ENCODE results near the gene CFAP61.

CFAP61 gene

DNA sequence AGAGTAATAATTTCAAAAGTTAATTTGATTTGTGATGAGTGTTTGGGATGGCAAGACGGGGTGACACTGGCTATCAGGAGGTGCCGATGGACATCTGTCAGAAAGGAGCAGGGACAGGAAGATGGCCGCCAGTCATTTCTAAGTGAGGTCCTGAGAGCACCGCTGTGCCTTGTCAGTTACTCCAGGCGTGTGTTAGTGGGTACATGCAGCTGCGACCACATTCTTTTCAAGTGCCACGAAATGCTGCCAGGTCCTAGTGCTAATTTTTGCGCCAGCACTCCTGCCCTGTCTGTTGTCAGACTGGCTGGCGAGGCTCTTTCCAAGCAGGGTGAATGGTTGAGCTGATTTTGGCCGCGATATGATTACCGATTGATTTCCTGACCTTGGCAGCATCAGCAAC is 251.0 kb downstream of the CFAP61 start:
- in situ Hi-C loops (cut with MboI; ENCODE audit: low sequenced_read_pairs) = no loop called here

DNA sequence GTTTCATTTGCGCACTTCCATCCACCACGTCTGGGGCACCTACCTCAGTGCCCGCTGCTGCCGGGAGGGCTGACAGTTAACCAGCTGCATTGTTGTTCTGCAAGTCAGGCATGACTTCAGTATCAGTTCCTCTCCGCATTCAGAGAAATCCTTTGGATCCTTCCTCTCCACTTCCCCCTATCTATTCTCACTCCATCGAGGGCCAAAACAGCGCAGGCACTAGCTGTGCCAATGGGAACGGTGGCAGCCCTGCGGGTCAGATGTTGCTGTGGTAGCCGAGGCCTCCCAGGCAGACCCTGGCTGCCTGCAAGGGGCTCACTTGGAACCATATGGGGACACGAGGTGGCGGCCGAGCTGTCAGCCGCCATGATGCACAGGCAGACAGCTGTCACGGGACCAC is 251.4 kb downstream of the CFAP61 start:
- in situ Hi-C loops (cut with MboI; ENCODE audit: low sequenced_read_pairs) = no loop called here

DNA sequence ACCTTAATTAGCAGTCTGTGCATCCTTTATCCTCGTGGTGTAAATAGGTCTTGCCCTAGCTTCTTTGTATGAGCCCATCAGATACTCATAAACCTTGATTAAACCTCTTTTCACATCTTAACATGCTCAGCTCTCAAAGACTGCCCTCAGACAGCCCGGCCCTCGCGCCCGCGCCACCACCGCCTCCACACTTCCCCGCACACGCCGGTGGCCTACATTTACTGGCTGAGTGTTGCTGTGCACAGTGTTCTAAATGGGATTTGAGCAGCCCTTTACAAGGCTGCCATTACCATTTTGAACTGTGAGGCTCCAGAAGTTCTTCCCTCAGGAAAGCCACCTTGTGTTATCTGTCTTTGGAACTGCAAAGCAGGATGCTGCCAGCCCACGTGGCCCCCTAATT is 252.6 kb downstream of the CFAP61 start:
- in situ Hi-C loops (cut with MboI; ENCODE audit: low sequenced_read_pairs) = no loop called here

DNA sequence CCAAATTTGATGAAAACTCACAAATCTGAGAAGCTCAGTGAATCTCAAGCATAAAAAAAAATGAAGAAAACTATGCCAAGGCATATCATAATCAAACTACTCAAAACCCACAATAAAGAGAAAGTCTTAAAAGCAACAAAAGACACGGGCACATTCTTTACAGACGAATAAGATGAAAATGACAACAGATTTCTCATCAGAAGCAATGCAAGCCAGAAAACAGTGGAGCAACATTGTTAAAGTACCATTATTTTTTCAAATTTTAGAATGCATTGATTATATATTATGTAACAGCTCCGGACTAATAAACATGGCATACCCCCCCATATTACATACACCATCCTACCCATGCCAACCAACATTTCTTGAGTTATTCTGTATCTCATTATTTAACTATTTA is 260.2 kb downstream of the CFAP61 start:
- in situ Hi-C loops (cut with MboI; ENCODE audit: low sequenced_read_pairs) = no loop called here

DNA sequence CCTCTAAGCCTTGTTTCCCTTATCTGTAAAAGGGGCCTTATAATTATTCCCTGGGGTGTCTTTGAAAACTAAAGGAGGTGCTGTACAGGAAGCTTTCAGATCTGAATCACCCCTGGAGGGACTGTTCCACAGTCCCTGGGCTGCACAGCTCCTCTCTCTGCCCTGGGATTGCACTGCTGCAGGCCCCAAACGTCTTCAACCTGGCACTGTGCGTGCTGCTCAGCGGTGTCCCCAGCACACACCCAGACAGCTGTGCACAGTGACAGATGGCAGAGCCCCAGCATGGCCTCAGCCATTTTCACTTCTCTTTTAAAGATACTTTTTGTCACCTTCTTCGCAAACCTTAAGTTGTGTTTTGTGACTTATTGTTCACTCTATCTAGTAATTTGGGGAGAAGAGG is 264.9 kb downstream of the CFAP61 start:
- in situ Hi-C loops (cut with MboI; ENCODE audit: low sequenced_read_pairs) = no loop called here

DNA sequence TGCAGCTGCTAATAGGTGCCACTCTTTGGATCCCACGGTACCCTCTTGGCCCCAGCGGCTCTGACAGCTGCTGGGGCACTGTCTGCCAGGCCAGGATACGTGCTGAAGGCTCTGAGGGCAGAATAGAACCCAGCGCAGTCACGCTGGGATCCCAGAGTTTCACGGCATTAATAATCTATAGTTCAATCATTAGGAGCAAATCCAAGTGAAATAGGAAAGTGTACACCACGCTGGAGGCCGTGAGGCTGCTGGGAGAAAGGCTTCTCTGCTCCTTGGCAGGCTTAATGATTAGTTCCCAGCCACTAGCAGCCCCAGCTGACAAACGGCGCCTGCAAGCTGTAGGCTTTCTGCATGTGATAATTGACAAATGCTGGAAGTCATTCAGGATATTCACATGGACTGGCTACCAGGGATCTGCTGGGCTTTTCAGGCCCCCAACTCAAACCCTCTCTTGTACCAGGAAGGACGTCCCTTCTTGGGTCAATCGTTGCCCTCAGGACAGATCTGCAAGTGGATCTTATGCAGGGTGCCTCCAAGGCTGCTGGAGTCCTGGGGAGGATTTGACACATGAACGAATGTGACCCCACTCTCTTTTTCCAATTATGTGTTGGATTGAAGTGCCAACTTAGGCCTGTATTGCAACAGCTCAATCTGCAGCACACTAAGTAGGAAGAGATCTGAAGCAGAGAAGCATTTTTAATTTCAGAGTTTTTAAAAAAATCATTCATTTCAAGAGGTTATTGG is 265.5 kb downstream of the CFAP61 start:
- in situ Hi-C loops (cut with MboI; ENCODE audit: low sequenced_read_pairs) = no loop called here

DNA sequence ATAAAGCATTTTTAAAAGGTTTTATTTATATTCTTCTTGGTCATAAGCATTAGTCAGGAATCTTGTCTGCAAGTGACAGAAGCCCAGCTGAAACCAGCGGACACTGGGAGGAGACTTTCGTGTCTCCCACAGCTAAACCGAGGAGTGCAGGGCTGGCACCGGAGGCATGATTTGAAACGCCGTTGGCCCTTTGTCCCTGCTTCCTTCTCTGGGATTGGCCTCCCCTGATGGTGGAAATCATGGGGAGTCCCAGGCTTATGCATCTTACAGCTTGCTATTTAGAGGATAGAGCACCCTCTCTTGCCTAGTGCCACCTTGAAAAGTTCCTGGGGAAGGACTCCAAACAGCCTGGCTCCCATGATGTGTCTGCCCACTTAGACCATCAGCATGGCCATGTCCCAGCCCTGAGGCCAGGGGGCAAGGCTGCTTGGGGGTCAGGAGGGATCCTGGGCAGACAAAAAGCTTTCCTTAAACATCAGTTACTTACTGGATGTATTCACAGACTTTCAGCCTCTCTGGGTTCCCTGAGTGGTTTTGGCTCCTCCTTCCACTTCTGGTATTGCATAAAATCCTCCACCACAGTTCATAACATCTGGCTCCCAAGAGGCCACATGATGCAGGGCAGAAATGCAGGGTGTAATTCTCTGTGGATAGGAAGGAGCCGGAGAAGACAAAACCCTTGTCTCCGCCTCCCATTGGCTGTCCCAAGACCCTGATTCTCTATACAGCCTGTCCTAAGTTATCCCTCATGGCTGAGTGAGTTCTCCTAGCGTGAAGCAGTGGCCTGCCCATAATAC is 266.2 kb downstream of the CFAP61 start:
- in situ Hi-C loops (cut with MboI; ENCODE audit: low sequenced_read_pairs) = no loop called here

DNA sequence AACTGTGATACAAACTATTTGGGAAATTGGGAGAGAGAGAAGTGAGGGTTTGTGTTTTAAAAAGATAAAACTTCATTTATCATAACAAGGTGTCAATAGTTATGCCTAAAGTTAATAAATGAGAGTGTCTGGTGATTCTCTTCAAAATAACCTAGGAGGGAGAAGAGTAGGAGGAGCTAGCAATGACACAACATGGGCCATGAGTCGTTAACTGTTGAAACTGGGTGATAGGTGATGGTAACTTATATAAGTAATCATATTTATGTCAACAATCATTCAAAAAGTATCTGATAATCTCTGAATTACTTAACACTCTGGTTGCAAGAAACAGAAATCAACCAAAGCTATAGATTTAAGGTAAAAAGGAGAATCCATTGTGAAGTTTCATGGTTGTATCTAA is 268.8 kb downstream of the CFAP61 start:
- in situ Hi-C loops (cut with MboI; ENCODE audit: low sequenced_read_pairs) = no loop called here

DNA sequence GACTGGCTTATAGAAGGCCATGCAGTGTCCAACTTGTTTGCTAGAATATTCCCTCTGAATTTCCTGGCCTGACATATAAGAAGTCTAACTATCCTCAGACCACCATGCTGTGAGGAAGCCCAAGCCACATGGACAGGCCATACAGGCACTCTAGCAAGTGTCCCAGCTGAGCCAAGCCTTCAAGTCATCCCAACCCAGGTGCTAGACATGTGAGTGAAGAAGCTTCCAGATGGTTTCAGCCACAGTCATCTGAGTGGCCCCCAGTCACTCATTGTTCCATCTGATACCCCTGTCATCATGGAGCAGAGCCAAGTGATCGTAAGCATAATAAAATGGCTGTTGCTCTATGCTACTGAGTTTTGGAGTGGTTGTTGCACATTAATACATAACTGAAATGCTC is 269.6 kb downstream of the CFAP61 start:
- in situ Hi-C loops (cut with MboI; ENCODE audit: low sequenced_read_pairs) = no loop called here

DNA sequence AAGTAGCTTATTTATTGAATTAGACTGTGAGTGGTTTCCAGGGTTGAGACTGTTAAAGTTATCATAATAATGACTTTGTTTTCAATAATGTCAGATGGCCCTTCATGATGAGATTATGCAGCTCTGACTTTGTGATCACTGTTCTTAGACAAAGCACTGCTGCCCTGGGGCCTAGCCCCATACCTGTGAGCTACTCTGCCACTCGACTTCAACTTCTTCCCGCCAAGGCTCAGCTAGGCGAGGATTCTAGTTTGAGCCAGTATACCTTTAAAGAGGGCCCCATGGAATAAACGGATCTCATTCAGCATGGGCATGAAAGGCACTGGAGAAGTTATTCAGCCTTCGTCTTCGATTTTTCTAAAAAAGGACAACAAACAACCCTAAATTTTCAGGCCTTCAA is 270.6 kb downstream of the CFAP61 start:
- in situ Hi-C loops (cut with MboI; ENCODE audit: low sequenced_read_pairs) = no loop called here

DNA sequence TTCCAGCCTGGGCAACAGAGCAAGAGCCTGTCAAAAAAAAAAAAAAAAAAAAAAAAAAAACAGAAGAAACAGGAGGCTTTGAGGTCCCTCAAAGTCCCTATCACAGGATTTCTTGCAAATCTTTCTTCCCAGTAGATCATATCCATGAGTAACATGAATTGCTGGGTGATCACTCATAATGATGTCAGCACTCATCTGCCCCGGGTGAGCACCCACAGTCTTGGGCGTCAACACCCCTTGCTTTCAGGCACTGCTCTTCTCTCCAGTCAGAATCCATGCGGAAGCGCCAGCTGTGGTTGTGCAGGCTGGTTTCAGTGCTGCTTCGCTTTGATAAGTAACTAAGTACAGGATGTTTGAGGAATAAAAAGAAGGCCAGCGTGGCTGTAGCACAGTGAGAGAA is 275.4 kb downstream of the CFAP61 start:
- in situ Hi-C loops (cut with MboI; ENCODE audit: low sequenced_read_pairs) = no loop called here

DNA sequence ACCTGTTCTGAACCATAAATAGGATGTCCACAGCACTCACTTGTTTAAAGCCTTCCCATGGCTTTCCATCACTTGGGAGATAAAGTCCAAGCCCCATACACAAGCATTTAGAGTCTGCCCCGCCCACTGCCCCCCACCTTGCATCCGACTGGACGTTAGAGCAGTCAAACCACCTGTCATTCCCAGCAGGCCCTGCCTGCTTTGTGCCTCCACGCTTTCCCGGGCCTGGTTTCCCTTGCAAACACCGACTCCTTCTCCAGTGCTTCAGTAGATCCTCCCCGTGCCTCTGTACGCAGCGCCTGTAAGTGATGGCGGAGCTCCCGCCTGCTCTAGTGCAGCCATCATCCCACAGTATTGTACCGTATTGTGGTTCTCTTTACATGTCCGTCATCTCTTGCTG is 277.2 kb downstream of the CFAP61 start:
- in situ Hi-C loops (cut with MboI; ENCODE audit: low sequenced_read_pairs) = no loop called here

DNA sequence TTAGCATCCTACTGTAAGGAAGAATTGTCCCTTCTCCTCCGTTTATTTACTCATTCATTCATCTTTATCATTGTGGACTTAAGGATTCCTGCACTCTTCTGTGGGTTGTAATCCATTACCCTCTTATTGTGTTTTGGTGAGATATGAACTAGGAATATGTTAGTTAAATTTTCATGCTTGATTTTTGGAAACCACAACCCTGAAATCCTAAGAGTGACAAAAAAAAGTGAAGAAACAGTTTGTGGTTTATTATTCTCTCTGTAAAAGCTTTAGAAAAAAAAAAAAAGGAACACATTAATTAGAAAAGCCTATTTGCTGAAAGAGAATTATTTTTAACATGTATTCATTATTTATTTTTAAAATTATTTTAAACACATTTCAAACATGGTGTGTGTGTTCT is 278.8 kb downstream of the CFAP61 start:
- in situ Hi-C loops (cut with MboI; ENCODE audit: low sequenced_read_pairs) = no loop called here

DNA sequence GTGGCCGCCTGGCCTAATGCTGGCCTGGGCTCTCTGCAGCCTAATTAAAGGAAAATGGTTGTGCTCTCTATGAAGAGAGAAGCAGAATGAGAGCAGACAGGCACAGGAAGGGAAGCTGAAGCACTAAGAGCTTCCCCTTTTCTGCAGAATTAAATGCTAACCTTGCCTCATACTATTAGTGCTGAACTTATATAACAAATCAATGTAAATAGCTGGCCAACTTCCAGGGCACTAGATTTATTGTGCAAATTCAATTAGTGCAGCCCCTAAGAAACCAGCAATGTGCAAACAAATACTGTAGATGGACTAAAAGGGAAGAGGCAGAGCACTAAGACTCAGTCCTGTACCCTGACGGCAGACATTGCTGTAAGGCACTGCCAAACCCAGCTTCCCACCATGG is 279.5 kb downstream of the CFAP61 start:
- in situ Hi-C loops (cut with MboI; ENCODE audit: low sequenced_read_pairs) = no loop called here

DNA sequence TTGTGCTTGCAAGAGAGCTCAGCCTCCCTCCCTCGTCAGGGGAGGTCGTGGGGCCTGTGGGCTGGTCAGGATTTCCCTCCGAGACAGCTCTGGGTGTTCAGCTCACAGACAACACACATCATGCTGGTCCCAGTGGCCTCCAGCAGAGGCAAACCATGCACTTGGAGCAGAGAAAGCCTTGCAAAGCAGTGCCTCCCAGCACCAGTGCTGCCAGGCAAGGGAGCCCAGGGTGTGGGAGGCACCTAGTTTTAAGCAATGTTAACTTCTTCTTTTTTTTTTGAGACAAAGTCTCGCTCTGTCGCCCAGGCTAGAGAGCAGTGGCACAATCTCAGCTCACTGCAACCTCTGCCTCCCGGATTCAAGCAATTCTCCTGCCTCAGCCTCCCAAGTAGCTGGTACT is 281.5 kb downstream of the CFAP61 start:
- in situ Hi-C loops (cut with MboI; ENCODE audit: low sequenced_read_pairs) = no loop called here

DNA sequence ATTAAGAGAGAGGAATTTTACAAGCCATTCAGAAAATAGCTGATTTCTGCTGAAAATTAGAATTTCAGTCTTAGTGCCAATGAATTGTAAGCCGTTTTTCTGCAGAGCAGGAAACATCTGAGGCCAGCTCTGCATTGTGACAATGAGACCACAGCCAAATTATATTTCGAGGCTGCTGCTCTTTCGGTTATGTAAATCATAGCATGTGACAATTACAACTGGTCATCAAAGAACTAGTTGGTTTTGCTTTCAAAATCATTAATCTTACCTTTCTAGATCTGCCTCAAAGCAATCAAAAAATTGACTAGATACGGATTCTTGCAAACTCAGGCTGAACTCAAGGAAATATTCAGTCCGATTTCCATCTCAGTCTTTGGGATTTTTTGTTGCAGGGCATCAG is 282.2 kb downstream of the CFAP61 start:
- in situ Hi-C loops (cut with MboI; ENCODE audit: low sequenced_read_pairs) = no loop called here

DNA sequence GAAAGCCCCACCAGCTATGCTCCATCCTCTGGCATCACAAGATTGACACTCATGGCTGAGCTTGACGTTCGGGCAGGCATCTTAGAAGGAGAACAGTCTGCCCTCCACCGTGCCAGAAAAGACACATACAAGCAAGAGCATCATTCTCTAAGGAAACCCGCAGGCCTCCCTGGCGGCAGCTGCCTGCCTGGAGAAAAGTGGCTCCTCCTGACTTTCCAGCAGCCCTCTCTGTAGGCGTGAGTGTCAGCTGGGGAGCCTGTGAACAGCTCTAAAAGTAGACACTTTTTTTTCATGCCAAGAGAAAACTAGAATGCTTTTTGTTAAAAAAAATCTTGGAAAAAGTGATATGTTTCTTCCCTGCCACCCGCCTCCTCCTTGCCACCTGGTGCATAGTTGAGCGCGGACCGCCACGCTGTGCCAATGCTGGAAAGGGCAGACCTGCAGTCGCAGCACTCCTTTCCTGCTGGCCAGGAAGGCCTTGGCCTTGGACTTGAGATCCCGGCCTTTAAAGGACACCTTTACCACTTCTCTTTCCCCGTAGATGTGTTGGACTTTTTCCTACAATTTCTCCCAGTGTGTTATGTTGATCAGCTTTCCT is 285.9 kb downstream of the CFAP61 start:
- in situ Hi-C loops (cut with MboI; ENCODE audit: low sequenced_read_pairs) = no loop called here

DNA sequence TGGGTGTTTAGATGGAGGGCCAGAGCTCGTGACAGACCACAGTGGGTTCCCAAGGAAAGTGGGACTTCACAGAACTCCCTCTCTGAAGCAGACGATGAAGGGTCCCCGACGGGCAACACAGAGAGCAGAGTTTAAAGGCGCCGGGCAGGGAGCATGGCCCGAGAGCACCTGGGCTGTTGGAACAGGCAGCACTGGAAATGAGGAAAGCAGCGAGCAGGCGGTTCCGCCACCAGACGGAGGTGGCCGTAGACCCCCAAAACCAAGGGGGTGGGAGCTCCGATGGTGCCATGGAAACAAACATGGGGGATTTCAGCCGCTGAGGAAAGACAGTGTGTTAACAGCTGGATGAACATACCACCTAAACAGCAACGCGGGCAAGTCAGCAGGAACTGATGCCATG is 288.1 kb downstream of the CFAP61 start:
- in situ Hi-C loops (cut with MboI; ENCODE audit: low sequenced_read_pairs) = no loop called here

DNA sequence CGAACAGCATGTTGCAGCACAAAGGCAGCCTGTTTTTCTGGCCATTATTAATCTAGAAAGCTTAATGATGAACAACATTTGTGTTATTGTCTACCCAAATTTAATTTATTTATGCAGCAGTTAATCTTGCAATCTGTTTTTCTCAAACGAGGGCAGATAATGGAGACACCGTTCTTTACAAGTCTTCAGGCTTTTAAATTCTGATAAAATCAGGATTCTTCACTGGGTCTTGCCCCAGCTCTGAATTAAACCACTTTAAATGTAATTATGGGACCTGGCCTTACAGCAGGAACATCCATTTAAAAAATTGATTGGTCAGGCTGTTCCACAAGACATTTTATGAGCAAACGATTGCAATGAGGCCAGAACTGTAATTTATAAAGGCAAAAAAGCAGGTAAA is 289.0 kb downstream of the CFAP61 start:
- in situ Hi-C loops (cut with MboI; ENCODE audit: low sequenced_read_pairs) = no loop called here

DNA sequence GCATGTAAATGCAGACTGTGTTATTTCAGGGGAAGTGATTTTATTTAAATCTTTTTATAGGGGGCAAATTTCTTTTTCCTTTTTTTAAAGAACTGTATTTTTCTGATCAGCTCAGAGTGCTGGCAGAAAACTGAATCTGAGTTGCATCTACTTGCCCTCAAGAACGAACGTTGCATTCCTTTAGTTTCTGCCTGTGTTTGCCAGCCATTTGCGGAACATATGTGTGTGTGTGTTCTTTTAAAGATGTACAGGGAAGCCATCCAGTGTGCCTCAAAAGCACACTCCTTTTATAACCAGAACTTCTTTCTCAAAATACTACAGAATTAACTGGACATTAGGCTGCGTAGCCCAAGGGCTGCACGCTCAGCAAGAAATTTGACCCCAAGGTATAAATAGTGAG is 289.7 kb downstream of the CFAP61 start:
- in situ Hi-C loops (cut with MboI; ENCODE audit: low sequenced_read_pairs) = no loop called here

DNA sequence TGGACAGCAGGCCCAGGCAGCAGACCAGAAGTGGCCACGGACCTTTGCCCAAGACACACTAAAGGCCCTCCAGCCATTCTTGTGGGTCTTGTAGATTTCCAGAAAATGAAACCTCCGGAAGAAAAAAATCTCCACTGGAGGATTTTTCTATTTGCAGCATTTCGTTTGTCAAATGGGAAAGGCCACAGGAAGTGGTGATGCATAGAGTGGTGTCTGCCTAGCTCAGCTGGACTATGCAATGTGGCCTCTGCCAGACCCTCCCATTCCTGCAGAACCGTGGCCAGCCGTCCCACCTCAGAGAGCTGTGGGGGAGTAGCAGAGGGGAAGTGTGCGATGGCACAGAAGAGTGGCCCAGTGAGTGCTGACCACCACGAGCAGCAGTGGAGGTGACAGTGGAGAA is 291.6 kb downstream of the CFAP61 start:
- in situ Hi-C loops (cut with MboI; ENCODE audit: low sequenced_read_pairs) = no loop called here

DNA sequence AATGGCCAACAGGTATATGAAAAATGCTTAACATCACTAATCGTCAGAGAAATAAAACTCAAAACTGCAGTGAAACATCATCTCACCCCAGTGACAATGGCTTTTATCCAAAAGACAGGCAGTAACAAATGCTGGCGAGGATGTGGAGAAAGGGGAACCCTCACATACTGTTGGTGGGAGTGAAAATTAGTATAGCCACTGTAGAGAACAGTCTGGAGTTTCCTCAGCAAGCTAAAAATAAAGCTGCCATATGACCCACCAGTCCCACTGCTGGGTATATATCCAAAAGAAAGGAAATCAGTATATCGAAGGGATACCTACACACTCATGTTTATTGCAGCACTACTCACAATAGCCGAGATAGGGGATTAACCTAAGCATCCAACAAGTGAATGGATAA is 292.1 kb downstream of the CFAP61 start:
- in situ Hi-C loops (cut with MboI; ENCODE audit: low sequenced_read_pairs) = no loop called here

Data from HL-60/S4 treated with retinoic acid at 250 ng/mL for 4 days and 3 days (cell line).